A673 (cell line): ENCODE measurements around the gene SUPT3H.

ENCODE experiments used
- CTCF ChIP-seq: fragments of 300-800, 200-600 bp; sonication (generic); conservative IDR thresholded peaks from 2 replicates; pipeline ENCODE4 v1.5.1; 2017; ENCODE audit warnings: low read depth, mild to moderate bottlenecking, antibody characterized with exemption, low read length, moderate library complexity, mixed read lengths
- EZH2 ChIP-seq: fragments of 200-600 bp; sonication (generic); IDR thresholded peaks from 2 replicates; pipeline ENCODE4 v1.6.1; 2017; ENCODE audit warnings: borderline replicate concordance, low read depth, mild to moderate bottlenecking, mixed read lengths, antibody characterized with exemption, low read length; ENCODE audit not compliant: poor library complexity, severe bottlenecking

- TF ChIP-seq CTCF: no peak
- no peak for TF ChIP-seq EZH2
Measured at GRCh38 chr6:44995486-44996132, 382.1 kb downstream of the SUPT3H start.
